Kasumi-1 (cell line): ENCODE data around the gene MROH8.
A peak's percentile ranks its signal among the peaks of the same experiment; 100 is the strongest.
"Not testable (repeated sequence)": the region's sequence is repeated elsewhere in the genome, so short reads cannot be mapped to it uniquely, and the experiment has no call there.

ENCODE experiments used
- DNase-seq, 2 experiments: peaks; one replicate each; lab custom pipeline; 2025; lab: John Stamatoyannopoulos, UW

The MROH8 gene

DNA sequence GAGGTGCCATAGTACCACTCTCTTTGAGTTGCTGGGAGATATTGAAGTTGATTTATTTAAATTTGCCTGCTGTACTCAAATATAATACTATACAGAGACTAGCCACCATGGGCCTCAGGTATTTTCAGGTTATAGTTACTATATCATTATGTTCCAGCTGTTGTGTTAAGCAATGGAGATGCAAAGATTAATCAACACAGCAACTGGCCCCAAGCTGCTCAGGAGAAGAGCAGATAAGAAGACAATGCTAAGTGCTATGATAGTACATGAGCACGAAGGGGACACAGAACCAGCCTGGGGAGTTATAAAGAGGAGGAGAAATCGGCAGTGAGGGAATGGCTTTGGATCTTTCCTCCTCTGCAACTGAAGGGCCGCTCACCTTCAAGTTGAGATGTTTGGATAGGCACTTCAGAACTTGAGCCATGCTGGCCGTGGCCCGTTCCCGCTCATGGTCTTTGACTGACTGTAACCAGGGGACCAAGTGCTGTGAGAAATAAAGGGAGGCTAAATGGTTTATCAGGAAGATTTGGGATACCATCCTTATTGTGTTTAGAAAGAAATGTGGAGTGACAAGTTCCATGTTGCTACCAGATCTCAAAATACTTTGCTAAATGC lies 24.6 kb downstream of the MROH8 start:
- no peak for DNase-seq

DNA sequence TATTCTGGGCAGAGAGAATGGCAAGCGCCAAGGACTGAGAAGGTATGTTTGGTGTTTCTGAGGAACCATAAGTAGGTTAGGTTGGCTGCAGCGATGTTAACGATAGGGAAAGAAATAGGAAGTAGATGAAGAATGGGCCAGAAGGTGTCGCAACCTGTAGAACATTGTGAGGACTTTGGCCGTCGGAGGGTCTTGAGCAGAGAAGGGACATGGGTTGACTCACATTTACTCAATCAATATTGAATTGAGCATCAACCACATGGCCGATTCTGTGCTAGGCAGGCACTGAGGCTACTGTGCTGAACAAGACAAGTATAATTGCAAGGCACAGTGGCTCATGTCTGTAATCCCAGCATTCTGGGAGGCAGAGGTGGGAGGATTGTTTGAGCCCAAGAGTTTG lies 27.1 kb downstream of the MROH8 start:
- no peak for DNase-seq

DNA sequence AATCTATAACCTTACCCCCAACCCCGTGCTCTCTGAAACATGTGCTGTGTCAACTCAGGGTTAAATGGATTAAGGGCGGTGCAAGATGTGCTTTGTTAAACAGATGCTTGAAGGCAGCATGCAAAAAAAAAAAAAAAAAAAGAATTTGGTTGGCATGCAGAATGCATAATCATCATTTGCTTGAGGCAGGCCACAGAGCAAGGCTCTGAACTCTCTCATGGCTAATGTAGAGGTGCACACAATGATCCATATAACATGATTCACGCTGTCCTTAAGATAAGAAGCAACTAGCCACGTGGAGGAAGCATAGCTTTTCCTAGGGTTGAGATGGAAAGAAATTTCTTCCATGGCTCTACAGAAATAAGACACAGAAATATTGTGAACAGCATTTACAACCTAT lies 27.8 kb downstream of the MROH8 start:
- DNase-seq: no peak

DNA sequence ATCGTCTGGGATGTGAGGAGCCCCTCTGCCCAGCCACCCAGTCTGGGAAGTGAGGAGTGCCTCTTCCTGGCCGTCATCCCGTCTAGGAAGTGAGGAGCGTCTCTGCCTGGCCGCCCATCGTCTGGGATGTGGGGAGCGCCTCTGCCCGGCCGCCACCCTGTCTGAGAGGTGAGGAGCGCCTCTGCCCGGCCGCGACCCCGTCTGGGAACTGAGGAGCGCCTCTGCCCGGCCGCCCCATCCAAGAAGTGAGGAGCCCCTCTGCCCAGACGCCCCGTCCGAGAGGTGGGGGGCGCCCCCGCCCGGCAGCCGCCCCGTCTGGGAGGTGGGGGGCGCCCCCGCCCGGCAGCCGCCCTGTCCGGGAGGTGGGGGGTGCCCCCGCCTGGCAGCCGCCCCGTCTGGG lies 28.5 kb downstream of the MROH8 start:
- DNase-seq: not testable (repeated sequence)

DNA sequence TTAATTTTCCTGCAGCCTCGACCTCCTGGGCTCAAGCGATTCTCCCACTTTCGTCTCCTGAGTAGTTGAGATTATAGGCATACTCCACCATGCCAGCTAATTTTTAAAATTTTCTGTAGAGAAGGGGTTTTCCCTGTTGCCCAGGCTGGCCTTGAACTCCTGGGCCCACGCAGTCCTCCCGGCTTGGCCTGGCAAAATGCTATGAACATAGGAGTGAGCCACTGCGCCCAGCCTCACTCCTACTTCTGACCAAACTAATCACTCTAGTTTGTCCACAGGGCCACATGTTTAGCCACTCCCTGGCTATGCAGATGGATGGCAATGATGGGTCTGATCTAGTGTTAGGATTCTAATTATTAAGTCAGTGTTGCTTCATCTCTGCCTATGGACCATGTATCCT lies 32.1 kb downstream of the MROH8 start:
- no peak for DNase-seq

DNA sequence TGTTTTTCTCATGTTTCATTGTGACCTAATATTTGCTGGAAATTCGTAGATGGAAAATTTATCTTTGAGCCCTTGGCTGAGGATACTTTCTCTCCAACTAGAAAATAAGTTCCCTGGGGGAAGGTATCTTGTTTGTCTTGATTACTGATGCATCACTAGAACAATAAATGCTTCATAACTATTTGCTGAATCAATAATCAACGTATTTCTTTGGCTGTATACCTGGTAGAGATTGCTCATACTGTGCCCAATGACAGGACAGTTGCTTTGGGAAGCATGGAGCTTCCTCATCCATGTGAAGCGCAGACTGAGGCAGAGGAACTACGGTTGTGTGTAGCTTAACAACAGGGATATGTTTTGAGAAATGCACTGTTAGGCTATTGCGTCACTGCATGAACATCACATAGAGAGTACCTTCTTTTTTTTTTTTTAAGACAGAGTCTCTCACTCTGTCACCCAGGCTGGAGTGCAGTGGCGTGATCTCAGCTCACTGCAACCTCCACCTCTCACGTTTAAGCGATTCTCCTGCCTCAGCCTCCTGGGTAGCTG lies 34.4 kb downstream of the MROH8 start:
- DNase-seq: no peak

DNA sequence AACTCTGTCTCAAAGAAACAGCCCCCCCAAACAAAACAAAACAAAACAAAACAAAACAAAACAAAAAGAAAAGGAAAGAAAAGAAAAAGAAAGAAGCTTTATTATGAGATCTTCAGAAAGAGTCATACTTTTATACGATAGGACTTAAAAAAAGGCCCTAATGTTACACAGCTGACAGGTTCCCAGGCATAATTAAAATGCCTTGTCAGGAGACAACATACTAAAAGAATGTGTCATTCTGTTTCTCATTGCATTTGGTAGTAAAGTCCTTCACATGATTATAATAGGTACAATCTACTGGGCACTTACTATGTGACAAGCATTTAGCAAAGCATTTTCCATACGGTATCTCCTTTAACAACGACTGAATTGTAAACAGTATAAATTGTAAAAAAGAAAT lies 36.6 kb downstream of the MROH8 start:
- no peak for DNase-seq

DNA sequence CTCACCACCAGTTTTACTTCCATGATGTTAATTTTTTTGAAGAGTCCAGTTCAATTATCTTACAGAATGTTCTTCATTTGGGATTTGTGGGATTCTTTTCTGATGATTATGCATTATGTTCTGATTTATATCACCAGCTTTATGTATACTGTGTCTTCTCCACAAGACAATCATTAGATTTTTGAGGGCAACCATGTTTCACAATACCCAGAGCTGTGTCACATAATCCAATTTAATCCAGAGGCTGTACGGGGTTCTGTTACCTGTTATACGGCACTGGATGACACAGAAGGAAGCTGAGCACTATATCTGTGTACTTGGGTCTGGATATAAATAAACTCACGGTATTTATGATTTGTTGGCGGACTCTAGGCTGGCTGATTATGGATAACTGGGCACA lies 41.8 kb downstream of the MROH8 start:
- no peak for DNase-seq

DNA sequence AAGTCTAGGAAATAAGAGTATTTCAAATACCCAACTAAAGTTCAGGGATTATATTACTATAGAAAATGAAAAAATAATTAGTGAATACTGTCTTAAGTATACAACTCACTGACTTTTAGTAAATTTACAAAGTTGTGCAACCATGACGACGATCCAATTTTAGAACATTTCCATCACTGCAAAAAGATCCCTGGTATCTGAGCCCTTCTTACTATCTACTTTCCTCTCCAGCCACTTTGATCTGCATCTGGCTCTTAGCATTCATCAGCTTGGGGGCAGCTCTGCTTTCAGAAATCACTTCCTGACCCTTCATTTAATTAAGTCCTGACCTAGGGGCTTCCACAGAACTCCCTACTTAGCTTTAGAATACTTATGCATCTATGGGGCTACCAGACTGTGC lies 45.4 kb downstream of the MROH8 start:
- no peak for DNase-seq

DNA sequence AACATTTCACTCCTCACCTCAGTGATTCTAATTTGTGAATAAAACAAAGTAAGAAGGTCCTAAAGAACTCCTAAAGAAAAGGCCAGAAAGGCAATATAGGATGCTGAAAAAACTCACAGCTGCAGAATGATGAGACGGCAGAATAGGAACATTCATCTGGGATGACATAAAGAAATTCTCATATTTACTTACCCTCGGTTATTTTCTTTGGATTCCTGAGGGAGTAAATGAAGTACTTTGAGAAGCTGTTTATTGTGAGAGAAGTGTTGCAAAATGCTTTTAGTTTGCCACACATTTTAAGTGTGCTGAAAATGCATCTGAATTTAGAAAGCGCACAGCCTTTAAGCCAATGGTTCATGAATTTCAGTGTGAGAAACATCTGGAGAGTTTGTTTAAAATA lies 47.9 kb downstream of the MROH8 start:
- DNase-seq: no peak

DNA sequence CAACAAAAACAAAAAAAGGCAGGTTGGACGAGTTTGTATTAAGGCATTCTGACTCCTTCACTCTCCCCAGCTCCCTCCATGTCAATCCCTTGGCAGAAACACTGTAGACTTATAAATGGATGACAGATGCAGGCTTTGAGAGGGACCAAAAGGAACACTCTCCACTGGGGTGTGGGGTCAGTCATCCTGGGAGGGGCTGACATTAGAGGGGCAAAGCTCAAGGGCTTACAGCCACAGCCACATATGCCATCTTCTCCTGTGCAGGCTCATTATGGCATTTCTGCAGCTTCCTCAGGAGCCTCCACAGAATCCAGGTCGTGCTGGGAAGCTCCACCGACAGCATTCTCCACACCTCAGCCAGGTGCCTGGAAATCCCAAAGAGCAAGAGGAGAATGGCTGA lies 50.5 kb downstream of the MROH8 start:
- DNase-seq: no peak

DNA sequence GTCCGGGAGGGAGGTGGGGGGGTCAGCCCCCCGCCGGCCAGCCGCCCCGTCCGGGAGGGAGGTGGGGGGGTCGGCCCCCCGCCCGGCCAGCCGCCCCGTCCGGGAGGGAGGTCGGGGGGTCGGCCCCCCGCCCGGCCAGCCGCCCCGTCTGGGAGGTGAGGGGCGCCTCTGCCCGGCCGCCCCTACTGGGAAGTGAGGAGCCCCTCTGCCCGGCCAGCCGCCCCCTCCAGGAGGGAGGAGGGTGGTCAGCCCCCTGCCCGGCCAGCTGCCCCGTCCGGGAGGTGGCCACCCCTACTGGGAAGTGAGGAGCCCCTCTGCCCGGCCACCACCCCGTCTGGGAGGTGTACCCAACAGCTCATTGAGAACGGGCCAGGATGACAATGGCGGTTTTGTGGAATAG lies 53.1 kb downstream of the MROH8 start:
- not testable (repeated sequence) for DNase-seq

DNA sequence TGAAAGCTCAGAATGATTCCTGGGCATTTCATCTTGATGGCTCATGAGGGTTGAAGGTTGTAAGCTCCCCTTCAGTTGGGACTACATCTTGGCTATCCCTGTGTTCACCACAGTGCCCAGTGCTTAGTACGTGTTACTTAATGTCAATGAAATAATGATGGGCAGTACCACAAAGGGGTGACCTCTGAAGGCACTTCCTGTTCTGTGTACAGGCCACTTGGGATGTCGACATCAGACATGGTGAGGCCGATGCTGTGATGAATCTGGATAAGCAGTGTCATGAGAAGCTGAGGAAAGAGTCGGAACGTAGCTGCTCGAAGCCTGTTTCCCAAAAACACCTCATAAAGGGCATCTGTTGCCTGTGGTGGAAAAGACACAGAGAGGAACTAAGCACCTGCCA lies 55.9 kb downstream of the MROH8 start:
- no peak for DNase-seq

DNA sequence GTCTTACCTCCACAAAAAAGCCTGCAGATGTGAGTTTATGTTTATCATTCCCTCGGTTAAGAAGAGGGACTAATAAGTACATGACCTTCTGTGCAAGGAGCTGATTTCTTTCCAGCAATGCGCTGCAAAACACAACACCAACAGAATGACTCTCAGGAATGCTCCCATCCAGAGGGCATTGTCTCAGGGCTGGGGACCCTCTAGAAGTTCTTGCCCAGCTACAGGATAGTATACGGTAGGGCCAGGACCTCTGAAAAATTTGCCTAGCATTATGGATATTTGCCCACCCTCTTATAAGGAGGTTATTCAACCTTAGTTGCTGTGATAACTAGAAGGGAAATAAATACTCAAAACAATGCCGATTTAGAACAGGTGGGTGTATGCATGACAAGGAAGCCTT lies 58.9 kb downstream of the MROH8 start:
- DNase-seq: no peak

DNA sequence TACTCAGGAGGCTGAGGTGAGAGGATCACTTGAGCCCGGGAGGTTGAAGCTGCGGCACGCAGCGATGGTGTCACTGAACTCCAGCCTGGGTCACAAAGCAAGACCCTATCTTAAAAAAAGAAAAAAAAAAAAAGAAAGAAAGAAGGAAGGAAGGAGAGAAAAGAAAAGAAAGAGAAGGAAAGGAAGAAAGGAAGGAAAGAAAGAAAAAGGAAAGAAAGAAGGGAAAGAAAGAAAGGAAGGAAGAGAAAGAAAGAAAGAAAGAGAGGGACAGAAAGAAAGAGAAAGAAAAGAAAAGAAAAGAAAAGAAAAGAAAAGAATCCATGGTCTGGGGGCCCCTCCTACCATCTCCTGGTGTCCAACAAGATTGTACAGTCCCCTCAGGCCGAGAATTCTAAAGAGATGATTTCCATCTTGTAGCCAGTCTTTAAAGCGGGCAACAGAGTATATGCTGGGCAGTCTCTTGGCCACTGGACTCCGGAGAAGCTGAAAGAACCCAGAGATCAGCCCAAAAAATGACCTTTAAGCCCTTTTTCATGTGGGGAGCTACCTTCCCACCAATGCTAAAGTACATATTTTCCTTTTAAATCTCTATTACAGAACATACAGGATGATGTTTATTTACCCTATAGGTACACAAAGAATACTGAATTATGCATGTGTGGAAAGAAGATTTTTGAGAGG lies 59.9 kb downstream of the MROH8 start:
- DNase-seq: no peak

DNA sequence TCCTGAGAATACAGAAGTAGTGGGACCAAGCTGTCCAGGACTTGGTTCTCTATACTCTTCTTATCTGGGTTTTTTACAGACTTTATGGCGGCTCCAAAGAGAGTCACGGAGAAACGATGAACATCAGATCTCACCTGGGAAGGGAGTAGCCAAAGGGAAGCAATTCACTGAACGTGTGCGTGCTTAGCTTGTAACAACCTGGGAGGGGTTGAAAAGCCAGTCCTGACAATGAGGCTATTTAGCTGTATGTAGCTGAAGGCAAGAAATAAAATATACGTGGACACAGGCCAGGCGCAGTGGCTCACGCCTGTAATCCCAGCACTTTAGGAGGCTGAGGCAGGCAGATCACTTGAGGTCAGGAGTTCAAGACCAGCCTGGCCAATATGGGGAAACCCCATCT lies 65.3 kb downstream of the MROH8 start:
- no peak for DNase-seq

DNA sequence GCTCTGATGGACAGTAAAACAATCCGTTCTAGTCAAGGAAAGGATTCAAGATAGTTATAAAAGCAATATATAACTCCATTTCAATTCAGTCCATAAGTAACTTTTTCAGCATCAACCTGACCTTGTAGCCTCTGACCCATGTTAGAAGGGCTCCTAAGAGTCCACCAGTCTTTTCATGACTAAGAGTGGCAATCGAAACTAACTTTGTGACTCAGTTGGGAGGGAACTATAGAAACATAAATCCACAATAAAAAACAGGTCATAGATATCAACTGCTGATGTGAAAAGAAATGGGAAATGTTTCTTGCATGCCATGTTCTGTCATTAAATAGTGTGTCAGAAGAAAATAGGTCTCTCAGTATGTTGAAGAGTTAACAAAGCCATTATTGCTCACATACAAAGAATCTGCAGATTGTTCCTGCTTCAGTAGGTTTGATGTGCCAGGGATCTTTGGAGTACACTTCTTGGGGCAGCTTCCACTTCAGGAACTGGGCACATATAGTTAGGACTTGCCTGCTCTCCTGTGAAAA lies 67.4 kb downstream of the MROH8 start:
- no peak for DNase-seq

DNA sequence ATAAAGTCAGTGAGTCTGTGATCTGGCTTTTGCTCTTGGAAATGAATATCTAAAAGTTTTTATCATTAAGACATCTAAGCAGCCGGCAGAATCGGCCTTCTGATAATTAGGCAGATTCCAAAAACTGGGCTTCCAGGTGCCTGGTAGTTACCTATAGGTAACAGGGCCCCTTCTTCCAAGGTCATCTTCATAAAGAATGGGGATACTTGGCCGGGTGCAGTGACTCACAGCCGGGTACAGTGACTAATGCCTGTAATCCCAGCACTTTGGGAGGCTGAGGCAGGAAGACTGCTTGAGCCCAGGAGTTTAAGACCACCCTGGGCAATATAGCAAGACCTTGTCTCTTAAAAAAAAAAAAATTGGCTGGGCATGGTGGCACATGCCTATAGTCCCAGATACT lies 70.7 kb downstream of the MROH8 start:
- no peak for DNase-seq

DNA sequence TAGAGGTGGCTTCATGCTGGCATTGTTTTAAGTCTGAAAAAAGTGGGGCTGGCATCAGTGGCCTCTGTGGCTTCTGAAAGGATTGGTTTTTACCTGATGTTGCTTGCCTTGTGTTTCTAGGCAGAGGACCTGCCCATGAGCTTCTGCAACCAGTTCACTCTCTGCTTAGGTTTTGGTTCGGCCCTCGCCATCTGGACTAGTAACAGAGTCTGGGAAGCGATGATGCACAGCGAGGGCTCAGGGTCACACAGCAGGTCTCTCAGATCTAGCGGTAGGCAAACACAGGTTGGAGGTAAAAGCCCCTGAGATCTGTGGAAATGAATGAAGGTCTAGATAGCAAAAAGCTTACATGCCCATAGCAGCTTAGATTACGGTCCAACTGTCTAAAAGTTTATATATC lies 76.8 kb downstream of the MROH8 start:
- no peak for DNase-seq

DNA sequence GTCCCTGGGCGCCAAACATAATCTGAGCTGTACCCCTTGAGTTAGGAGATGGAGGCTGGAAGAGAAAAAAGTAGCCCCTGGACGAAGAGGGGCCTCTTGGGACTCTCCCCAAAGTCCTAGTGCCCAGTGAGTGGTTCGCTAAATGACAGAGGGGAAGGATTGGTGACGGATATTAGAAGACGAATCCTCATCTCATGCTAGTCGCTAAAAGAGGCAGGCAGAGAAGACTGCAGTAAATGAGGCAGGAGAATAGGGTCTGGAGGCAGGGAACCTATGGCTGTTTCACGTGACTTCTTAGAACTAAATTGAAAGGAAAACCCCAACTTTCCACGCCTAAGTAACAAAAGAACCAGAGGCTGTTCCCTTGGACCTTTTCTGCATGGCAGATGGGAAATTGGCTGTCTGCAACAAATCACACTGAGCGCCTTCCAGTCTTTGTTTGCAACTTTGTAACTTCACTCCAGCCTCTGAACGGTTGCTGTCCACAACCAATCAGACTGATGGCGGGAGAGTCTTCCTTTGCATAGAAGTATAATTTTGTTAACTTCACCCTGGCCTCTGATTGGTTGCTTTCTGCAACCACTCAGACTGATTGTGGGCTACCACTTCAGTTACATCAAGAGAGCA lies 82.8 kb downstream of the MROH8 start:
- no peak for DNase-seq

DNA sequence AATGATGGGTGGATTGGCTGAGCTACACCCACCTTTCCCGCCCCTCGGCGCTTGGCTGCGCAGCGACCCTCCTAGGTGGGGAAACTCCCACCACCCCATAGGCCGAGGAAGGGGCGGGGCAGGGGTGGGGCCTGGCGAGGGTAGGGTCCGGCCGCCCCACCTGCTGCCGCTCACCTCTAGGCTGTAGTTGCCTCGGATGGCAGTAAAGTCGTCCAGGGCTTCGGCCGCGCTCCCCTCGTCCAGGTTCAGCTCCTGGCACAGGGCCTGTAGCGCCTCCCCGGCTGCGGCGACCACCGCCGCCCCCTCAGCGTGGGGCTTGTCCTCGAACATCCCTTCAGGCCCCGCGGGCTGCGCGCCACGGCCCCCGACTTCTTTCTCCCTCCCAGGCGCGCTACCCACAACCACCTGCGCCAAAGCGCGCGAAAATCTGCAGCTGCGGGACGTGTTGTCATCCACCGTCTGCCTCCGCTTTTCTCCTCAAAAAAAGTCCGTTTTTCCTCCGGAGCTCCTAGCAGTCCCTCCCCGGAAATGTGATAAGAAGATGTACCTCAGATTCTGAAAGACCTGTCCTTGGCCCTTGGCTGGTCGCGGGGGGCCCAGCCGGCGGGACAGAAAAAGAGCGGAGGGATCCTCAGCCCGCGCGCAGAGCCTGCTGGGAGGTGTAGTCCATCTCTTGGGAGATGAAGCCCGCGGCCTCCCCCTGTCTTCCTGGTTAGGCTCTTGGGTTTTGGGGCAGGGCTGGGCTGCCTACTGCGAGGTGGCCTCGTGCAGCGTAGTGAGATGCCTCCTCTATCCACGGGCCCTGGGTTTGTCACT lies 83.5 kb downstream of the MROH8 start, which contains the start of gene RBL1:
Gene RBL1 (minus strand): TSS at position 399 of the 816 bp plus-strand sequence. CDS start 69 bp downstream, at position 330.
- DNase-seq: peak; percentile 83 to 87

DNA sequence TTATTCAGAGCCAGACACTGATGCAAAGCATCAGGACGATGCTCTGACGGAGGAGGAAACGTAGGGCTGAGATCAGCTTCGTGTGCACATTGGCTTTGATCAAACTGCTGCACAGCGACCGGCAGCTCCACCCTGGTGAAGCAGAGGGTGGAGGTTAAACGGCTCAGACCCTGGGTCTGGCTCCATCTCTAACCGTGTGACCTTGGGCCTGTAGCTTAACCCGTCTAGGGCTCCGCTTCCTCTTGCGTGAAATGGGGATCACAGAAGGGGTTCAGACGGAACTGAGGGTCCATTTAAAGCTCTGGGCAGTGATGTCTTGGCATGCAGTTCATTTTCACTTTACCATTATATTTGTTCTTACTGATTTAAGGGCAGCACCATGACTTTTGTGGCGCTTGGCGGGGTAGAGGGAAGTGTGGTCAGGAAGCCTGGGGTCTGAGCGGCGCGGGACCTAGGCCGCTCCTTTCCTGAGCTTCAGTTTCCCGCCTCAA lies 84.2 kb downstream of the MROH8 start:
- DNase-seq: peak; percentile 58 to 61
